VCaP (cell line): ENCODE data around the gene SLCO2A1.

ENCODE experiments used
- H3K27ac ChIP-seq: fragments of 450-650 bp; 2 replicates; pipeline ENCODE4 v1.5.1; 2017
- TF ChIP-seq, protein P1 (sequence below): fragments of 450-650 bp; conservative IDR thresholded peaks from 2 replicates; pipeline ENCODE4 v1.5.1; 2017; ENCODE audit warnings: mild to moderate bottlenecking, moderate library complexity

Gene SLCO2A1

DNA sequence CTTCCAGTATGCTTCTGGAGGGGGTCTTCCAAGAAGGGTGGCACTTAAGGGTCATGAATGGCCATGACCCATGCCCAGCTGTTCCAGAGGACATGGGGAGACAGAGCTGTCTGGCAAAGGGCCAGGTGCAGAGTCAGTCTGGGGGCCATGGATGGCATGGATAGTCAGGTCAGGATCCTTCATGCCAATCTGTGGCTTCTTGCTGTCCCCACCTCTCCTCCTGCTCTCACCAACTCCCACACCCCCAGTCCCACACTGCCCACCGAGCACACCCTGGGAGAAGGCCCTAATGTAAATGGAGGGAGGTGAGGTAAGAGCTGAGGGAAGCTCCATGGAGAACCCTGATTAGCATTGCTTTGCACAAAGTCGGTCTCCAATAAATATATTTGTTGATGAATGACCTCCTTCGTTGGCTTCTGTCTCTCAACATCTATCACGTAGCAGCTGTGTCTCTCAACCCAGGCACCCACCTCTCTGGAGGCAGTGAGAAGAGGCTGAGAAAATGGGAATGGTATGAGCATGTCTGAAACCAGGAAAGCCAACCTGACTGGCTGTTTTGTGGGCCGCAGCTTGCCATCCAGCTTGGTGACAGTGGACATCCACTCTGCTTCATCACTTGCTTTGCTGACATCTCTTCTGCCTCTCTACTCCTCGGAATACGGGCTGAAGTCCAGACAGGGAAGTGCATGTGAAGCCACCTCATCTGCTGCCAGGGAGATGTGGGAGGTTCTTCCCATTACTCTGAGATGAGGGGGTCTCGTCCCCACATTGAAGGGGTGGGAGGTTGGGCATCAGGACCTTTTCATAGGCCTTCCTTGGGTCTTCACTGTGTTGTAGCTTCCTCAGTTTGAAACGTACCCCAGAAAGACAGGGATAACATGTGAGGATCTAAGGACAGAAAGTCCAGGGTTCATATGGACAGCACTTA is 96.4 kb downstream of the SLCO2A1 start:
- TF ChIP-seq, protein P1, sequence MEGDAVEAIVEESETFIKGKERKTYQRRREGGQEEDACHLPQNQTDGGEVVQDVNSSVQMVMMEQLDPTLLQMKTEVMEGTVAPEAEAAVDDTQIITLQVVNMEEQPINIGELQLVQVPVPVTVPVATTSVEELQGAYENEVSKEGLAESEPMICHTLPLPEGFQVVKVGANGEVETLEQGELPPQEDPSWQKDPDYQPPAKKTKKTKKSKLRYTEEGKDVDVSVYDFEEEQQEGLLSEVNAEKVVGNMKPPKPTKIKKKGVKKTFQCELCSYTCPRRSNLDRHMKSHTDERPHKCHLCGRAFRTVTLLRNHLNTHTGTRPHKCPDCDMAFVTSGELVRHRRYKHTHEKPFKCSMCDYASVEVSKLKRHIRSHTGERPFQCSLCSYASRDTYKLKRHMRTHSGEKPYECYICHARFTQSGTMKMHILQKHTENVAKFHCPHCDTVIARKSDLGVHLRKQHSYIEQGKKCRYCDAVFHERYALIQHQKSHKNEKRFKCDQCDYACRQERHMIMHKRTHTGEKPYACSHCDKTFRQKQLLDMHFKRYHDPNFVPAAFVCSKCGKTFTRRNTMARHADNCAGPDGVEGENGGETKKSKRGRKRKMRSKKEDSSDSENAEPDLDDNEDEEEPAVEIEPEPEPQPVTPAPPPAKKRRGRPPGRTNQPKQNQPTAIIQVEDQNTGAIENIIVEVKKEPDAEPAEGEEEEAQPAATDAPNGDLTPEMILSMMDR, result no peak
- H3K27ac ChIP-seq, result no peak overlapping the region

DNA sequence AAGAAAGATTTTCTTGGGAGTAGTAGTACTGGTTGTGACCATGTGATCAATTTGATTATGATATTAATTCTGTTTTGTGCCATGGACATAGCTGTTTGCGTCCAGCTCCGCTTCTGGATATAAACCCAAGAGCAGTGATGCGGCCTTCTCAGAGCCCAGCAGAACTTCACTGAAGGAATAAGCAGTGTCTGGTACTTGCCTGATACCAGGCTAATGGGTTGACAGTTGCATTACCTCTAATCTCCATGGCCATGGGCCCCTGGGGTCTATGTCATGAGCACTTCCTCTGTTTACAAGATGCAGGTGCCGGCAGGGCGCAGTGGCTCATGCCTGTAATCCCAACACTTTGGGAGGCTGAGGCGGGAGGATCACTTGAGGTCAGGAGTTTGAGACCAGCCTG is 97.7 kb downstream of the SLCO2A1 start:
- TF ChIP-seq, protein P1, result no peak
- no peak overlapping the region for H3K27ac ChIP-seq

DNA sequence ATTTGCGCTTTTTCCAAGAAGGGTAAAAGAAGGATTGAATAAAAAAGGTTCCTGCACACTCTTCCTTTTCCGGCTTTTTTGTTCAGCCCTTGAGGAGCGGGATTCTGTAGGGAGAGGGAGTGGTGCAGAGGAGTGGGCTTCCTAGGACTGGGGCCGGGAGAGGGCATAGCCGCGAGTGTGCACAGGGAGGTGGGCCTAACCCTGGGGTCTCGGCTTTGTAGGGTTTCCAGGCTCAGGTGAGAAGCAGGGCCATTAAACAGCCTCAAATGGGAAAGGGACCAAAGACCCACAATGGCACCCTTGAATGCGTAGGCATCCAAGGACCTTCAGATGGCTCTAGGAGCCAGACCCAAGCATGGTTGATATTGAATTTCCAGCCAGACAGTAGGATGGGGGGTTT is 98.6 kb downstream of the SLCO2A1 start:
- H3K27ac ChIP-seq, result no peak overlapping the region
- TF ChIP-seq, protein P1, result no peak

DNA sequence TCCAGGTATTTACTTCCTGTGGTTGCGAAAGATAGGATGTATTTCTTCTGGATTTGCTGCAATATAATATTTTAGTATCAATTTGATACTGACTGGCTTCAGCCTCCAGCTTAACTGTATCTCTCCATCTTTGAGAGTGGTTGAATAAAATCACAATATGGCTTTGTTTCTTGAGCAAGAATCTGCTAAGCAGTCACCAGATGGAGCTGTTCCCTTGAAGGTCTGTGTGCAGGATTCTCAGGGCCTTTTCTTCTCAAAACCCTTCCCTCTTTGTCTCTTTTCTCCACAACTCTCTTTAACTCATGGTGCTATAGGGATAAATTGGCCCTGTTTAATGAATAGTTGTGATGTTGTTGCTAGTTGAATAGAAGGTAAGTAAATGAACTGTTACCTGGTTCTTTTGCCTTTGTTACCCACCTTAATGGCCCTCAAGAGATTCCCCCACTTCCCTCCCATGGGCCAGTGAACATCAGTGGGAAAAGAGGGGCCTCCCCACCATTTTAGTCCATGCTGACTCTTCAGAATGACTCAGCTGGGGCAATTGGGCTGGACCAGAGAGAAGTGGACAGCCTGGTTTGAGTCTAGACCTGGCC is 99.3 kb downstream of the SLCO2A1 start:
- H3K27ac ChIP-seq, result no peak overlapping the region
- TF ChIP-seq, protein P1, result peak; percentile 85

DNA sequence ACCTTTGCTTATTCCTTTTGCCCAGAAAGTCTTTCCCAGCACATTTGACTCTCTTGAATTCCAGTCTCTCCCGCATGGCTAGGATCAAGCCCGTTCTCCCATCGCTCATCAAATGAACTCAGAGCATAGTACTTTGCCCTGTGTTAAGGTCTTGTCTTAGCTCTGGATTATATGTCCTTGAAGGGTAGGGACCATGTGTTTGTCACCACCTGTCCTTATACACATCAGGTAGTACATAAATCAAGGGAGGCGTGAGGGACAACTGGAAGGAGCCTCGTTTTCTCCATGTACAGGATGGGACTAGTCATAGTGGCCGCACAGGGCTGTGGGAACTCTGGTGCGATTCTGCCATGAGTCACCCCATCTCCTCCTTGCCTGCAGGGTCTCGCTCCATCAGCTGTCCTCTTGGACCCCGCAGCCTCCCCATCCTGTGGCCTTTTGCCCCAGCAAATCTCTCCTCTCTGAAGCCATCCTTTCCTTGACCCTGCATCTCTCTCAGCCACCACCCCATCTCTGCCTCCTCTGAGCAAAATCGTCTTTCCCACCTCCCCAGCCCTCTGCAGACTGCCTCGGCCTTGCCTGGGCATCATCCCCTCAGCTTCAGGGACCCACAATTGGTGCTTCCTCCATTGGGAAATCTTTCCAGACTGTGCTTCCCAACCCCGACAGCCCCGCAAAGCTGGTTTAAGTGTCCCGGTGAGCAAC is 100.7 kb downstream of the SLCO2A1 start:
- no peak overlapping the region for H3K27ac ChIP-seq
- TF ChIP-seq, protein P1, result no peak

DNA sequence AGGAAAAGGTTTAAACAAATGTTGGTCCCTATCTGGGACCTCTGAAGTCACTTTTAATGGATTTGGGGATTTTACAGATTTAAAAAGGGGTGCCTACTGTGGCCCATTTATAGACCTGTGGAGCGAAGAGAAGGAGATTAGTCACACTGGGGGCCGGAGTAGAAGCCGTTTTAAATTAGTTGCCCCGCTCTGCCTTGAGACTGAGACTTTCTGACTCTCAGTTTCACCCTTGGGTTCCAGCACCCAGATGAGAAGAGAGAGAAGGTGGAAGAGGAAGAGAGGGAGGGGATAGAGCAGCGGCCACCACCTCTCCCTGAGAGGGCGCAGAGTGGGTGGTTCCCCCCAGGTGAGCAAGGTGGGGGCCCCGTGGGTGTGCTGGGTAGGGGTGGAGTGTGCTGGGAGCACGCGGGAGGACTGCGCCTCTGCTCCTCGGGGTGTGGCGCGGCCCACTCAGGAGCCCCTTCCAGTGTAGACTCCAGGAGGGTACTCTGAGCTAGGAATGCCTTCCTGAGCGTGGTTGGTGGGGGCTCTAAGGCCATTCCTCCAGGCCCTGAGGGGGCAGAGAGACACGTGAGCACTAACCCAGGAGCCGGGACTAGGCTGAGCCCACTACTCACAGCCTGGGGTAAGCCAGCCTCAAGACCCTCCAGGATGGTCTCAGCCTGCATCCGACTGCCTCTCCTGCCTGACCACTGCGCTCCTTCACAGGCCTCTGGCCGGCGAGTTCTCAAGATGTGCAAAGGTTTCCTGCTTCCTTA is 101.4 kb downstream of the SLCO2A1 start:
- TF ChIP-seq, protein P1, result no peak
- no peak overlapping the region; the same call in 1 of the 2 replicates for H3K27ac ChIP-seq
